H1 (cell line): Measurements from ENCODE around the gene BBIP1. TPM values are rescaled to one million over a fixed set of nuclear protein-coding genes. Genes with fewer than 3 reads are reported as not detected.

Experiments used
- CTBP2 ChIP-seq: IDR thresholded peaks from 2 replicates; pipeline ENCODE4 v1.7.0; 2011; ENCODE audit warnings: borderline replicate concordance, mild to moderate bottlenecking, moderate library complexity, mixed read lengths, low read length; ENCODE audit not compliant: insufficient read depth, insufficient read length
- EZH2 ChIP-seq: fragments of 200-600 bp; sonication (generic); IDR thresholded peaks from 2 replicates; pipeline ENCODE4 v1.7.1; 2012; ENCODE audit warnings: low read depth, mild to moderate bottlenecking, moderate library complexity, low read length, inconsistent platforms; ENCODE audit not compliant: severe bottlenecking
- HDAC2 ChIP-seq, 2 experiments: fragments of 300-600 bp in 1 of 2; sonication (generic) in 1 of 2; IDR thresholded peaks; 2 replicates each; pipeline ENCODE4 v1.6.1; 2011 to 2012; ENCODE audit warnings: low read depth in 2 of 2, low read length in 2 of 2, mild to moderate bottlenecking in 2 of 2, moderate library complexity in 2 of 2, borderline replicate concordance in 1 of 2, inconsistent platforms in 1 of 2
- RAD21 ChIP-seq, 2 experiments: IDR thresholded peaks in 1 of 2; conservative IDR thresholded peaks in 1 of 2; 2 replicates each; pipeline ENCODE4 v1.6.1; 2011; ENCODE audit warnings: low read depth in 2 of 2, low read length in 2 of 2, improper control_type of control experiment in 1 of 2, inconsistent platforms in 1 of 2, mild to moderate bottlenecking in 1 of 2, moderate library complexity in 1 of 2
- RBBP5 ChIP-seq: IDR thresholded peaks from 2 replicates; pipeline ENCODE4 v1.7.1; 2012; ENCODE audit warnings: low read depth, mild to moderate bottlenecking, inconsistent platforms, low read length, moderate library complexity, borderline replicate concordance
- RXRA ChIP-seq: IDR thresholded peaks from 2 replicates; pipeline ENCODE4 v1.6.1; 2011; ENCODE audit warnings: low read depth, mild to moderate bottlenecking, low read length, moderate library complexity; ENCODE audit not compliant: insufficient read depth
- SAP30 ChIP-seq: fragments of 300-600 bp; sonication (generic); IDR thresholded peaks from 2 replicates; pipeline ENCODE4 v1.7.1; 2012; ENCODE audit warnings: low read length, moderate library complexity, mild to moderate bottlenecking, inconsistent platforms; ENCODE audit not compliant: insufficient read depth, insufficient replicate concordance
- SIRT6 ChIP-seq: IDR thresholded peaks from one replicate; pipeline ENCODE4 v1.7.1; 2012; ENCODE audit warnings: low read length, inconsistent platforms
- polyA plus RNA-seq, 7 experiments: library from polyadenylated mRNA; depleted of rRNA in 3 of 7; stranded (reverse) in 5 of 7; unstranded in 2 of 7; fragments of >200 nt in 5 of 7; fragments of 200-250 nt in 2 of 7; gene quantifications; 1 replicate in 5 of 7; 2 replicates in 1 of 7; 4 replicates in 1 of 7; pipeline versions ENCODE4 v1.2.1 to v1.2.3, GENCODE V29; 2011 to 2013; ENCODE audit warnings: missing spikeins in 2 of 7, mixed read lengths in 2 of 7
- total RNA-seq: library from RNA; stranded (reverse); fragmentation: NEBNext Ultra II Directional; extraction: Animal tissue kit (Norgen Biotek cat#: 25700); gene quantifications from 2 replicates; pipeline ENCODE4 v1.2.1, GENCODE V29; 2021

Gene BBIP1
- total and polyA plus RNA-seq, 2 of the 8 experiments (the other 6 are each of a cell fraction or from before 2014, with no cell fraction given): 8.8 to 19.6 TPM

DNA sequence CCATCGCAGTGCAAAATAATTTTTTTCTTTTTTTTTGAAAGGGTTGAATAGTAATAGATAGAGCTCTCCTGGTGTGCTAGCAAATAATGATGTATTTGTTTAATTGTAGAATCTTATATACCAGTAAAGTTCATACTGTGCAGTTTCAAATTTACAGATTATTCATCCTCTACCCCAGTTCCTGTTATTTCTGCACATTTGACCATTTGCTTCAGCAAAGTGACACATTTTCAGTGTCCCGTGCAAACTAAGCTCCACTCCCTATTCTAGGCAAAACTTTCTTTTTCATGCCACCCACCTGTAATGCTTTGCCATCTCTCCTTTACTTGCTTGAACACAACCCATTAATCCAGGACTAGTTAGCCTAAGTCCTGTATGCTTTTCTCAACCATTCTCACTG is 43.5 kb upstream of the BBIP1 start (continued):
- TF ChIP-seq HDAC2 (IDR thresholded peaks at IDR 0.05; ENCODE audit: borderline replicate concordance in 1 of 2, low read depth in 2 of 2, low read length in 2 of 2): no peak
- no peak for TF ChIP-seq RXRA
- TF ChIP-seq SAP30: no peak
- no peak for TF ChIP-seq SIRT6
- TF ChIP-seq EZH2: no peak
- TF ChIP-seq CTBP2: no peak
- TF ChIP-seq RAD21 (IDR thresholded peaks at IDR 0.05 in 1 of 2, conservative IDR thresholded peaks at IDR 0.05 in 1 of 2; ENCODE audit: low read depth in 2 of 2, low read length in 2 of 2): no peak
- no peak for TF ChIP-seq RBBP5
- TF ChIP-seq, all 59 proteins: peak for 0
